NB4 (cell line): Measurements from ENCODE around the gene MAP3K5.

ENCODE experiments used
- MAX ChIP-seq: IDR thresholded peaks from 2 replicates; pipeline ENCODE4 v1.6.1; 2011; ENCODE audit warnings: low read depth, low read length
- MYC ChIP-seq: IDR thresholded peaks from 2 replicates; pipeline ENCODE4 v1.6.1; 2011; ENCODE audit warnings: low read depth, low read length
- POLR2A ChIP-seq: IDR thresholded peaks from 2 replicates; pipeline ENCODE4 v1.6.1; 2011; ENCODE audit warnings: mild to moderate bottlenecking; ENCODE audit not compliant: insufficient read length; ENCODE audit errors: extremely low read depth
- TF ChIP-seq, protein P1 (sequence below): IDR thresholded peaks from one replicate; pipeline ENCODE4 v1.5.1; 2012; ENCODE audit warnings: low read depth, low read length

DNA sequence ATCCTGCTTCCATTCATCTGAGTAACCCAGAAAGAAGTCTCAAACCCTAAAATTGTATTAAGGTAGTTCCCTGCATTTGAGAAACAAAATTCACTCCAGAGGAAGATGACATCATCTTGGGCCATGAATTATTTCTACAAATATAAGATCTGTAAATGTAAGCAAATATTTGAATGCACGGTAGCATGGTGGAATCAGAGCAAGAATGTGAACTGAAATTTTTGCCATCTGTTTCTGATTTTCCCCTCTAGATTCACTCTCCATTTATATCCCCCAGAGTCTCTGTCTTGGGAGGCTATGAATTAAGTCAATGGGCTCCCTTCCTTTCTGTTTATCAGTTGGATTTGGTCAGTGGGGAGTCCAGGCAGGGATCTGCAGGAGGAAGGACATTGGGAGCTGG, 5.8 kb upstream of the MAP3K5 start:
- TF ChIP-seq, protein P1, sequence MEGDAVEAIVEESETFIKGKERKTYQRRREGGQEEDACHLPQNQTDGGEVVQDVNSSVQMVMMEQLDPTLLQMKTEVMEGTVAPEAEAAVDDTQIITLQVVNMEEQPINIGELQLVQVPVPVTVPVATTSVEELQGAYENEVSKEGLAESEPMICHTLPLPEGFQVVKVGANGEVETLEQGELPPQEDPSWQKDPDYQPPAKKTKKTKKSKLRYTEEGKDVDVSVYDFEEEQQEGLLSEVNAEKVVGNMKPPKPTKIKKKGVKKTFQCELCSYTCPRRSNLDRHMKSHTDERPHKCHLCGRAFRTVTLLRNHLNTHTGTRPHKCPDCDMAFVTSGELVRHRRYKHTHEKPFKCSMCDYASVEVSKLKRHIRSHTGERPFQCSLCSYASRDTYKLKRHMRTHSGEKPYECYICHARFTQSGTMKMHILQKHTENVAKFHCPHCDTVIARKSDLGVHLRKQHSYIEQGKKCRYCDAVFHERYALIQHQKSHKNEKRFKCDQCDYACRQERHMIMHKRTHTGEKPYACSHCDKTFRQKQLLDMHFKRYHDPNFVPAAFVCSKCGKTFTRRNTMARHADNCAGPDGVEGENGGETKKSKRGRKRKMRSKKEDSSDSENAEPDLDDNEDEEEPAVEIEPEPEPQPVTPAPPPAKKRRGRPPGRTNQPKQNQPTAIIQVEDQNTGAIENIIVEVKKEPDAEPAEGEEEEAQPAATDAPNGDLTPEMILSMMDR = no peak
- TF ChIP-seq MAX (no peak), POLR2A (no peak), MYC (no peak)
